Measurements from ENCODE around the gene SH3RF3. TPM values are rescaled to one million over a fixed set of nuclear protein-coding genes. Genes with fewer than 3 reads are reported as not detected.

The SH3RF3 gene
- total and polyA plus RNA-seq, 2 donors (not counting 1 experiment from before 2014, with no cell fraction given), result 8.3 to 10.1 TPM

DNA sequence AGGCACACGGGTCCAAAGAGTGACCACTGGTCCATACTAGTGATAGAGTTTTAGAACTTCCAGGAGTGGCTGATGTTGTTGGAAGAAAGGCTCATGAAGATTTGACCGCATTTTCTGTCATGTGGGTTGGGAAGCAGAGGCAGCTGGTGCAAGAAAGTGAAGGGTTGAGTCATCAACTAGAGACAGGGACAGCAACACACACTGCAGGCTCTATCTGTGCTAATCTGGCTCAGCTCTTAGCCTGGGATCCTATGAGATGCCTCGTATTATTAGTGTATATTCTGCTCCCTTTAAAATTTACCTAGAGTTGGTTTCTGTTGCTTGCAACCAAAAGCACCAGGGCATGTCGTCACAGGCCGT lies 2.5 kb upstream of the SH3RF3 start:
- no peaks in the 10 kb centered on the region for H3K9me3 ChIP-seq (ENCODE audit: control insufficient read depth, insufficient read depth, low read depth, low read length)
- H3K9ac ChIP-seq (ENCODE audit: insufficient read depth, low read length), result no peak overlapping the region
- peak overlapping the region; percentile 42 for H3K27ac ChIP-seq (ENCODE audit: insufficient read depth, low read length)
- no peak for TF ChIP-seq EZH2 (IDR thresholded peaks at IDR 0.05; ENCODE audit: low read length, missing control alignments)
- H3K4me2 ChIP-seq (ENCODE audit: extremely low read depth, insufficient read depth, low read length), result peak overlapping the region; percentile 17
- no peak overlapping the region for H3K4me3 ChIP-seq (replicated peaks in 1 of 4; ENCODE audit: control extremely low read depth in 1 of 4, insufficient read depth in 1 of 4, low read depth in 3 of 4, low read length in 4 of 4)
- no peak overlapping the region for H2AFZ ChIP-seq (ENCODE audit: low read length)
- peak; percentile 89 to 92 for DNase-seq (ENCODE audit: low read depth in 2 of 2)
- H3K36me3 ChIP-seq (ENCODE audit: control insufficient read depth, insufficient read depth, low read length), result no peaks in the 10 kb centered on the region
- H3K4me1 ChIP-seq (ENCODE audit: control insufficient read depth, extremely low read depth, insufficient read depth, low read length), result peaks cover 11% of the 10 kb centered on the region
- peaks cover 11% of the 10 kb centered on the region for H3K27me3 ChIP-seq (ENCODE audit: control insufficient read depth, insufficient read depth, low read length)
- no peaks in the 10 kb centered on the region for H4K20me1 ChIP-seq (ENCODE audit: control insufficient read depth, extremely low read depth, insufficient read depth, low read length)
- peaks cover 29% of the 10 kb centered on the region for H3K79me2 ChIP-seq (ENCODE audit: control insufficient read depth, insufficient read depth, low read length)

DNA sequence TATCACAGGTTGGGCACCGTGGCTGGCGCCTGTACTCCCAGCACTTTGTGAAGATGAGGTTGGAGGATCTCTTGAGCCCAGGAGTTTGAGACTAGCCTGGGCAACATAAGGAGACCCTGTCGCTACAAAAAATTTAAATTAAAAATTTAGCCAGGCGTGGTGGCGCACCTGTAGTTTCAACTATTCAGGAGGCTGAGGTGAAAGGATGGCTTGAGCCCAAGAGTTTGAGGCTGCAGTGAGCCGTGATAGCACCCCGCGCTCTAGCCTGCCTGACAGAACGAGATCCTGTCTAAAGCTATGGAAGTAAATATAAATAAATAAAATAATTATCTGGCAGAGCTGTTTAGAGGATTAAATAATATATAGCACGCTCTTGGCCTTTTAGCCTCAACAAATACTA lies 1.4 kb upstream of the SH3RF3 start:
- Histone ChIP-seq H3K27me3 (ENCODE audit: control insufficient read depth, insufficient read depth, low read length) (peaks cover 6% of the 10 kb centered on the region), H2AFZ (ENCODE audit: low read length) (no peak overlapping the region), H3K36me3 (ENCODE audit: control insufficient read depth, insufficient read depth, low read length) (no peaks in the 10 kb centered on the region), H3K4me1 (ENCODE audit: control insufficient read depth, extremely low read depth, insufficient read depth, low read length) (peaks cover 14% of the 10 kb centered on the region), H3K27ac (ENCODE audit: insufficient read depth, low read length) (peak overlapping the region; percentile 78), H3K4me2 (ENCODE audit: extremely low read depth, insufficient read depth, low read length) (peak overlapping the region; percentile 37), H3K79me2 (ENCODE audit: control insufficient read depth, insufficient read depth, low read length) (peaks cover 39% of the 10 kb centered on the region), H3K9ac (ENCODE audit: insufficient read depth, low read length) (no peak overlapping the region), H4K20me1 (ENCODE audit: control insufficient read depth, extremely low read depth, insufficient read depth, low read length) (peaks cover 3% of the 10 kb centered on the region), H3K4me3 (replicated peaks in 1 of 4; ENCODE audit: control extremely low read depth in 1 of 4, insufficient read depth in 1 of 4, low read depth in 3 of 4, low read length in 4 of 4) (peak overlapping the region in 3 of 4 experiments; percentile 10 to 72 (median 66)), H3K9me3 (ENCODE audit: control insufficient read depth, insufficient read depth, low read depth, low read length) (no peaks in the 10 kb centered on the region)
- DNase-seq (ENCODE audit: low read depth in 2 of 2), result no peak
- no peak for TF ChIP-seq EZH2 (IDR thresholded peaks at IDR 0.05; ENCODE audit: low read length, missing control alignments)
- TF ChIP-seq, protein P1, sequence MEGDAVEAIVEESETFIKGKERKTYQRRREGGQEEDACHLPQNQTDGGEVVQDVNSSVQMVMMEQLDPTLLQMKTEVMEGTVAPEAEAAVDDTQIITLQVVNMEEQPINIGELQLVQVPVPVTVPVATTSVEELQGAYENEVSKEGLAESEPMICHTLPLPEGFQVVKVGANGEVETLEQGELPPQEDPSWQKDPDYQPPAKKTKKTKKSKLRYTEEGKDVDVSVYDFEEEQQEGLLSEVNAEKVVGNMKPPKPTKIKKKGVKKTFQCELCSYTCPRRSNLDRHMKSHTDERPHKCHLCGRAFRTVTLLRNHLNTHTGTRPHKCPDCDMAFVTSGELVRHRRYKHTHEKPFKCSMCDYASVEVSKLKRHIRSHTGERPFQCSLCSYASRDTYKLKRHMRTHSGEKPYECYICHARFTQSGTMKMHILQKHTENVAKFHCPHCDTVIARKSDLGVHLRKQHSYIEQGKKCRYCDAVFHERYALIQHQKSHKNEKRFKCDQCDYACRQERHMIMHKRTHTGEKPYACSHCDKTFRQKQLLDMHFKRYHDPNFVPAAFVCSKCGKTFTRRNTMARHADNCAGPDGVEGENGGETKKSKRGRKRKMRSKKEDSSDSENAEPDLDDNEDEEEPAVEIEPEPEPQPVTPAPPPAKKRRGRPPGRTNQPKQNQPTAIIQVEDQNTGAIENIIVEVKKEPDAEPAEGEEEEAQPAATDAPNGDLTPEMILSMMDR (conservative IDR thresholded peaks at IDR 0.05 in 1 of 2, IDR thresholded peaks at IDR 0.05 in 1 of 2; ENCODE audit: low read depth in 1 of 2, low read length in 2 of 2), result no peak

DNA sequence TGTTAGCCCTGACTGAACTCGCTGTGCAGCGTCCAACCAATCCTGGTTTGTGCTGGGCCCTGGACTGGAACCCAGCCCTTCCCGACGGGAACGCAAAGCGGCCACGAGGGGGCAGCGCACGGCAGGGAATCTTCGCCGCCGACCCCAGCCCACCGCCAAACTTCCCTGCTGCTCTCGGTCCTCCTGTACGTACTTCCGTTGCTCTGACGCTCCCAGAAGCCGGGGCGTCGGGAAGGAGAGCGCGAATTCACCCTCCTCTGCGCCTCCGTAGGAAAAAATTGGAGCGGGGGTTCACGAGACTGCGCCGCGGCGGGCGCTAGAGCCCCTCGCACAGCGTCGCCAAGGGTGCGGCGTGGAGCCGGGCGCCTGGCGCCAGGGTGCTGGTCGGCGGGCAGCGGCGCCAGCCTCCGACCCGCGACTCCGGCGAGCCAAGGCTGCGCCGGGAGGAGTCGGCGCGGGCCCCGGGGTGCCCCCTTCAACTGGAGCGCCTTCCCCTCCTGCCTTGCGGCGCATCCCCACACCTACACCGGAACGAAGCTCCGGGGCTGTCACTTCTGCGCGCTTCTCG lies 873 bp upstream of the SH3RF3 start:
- Histone ChIP-seq H3K9me3 (ENCODE audit: control insufficient read depth, insufficient read depth, low read depth, low read length) (no peaks in the 10 kb centered on the region), H4K20me1 (ENCODE audit: control insufficient read depth, extremely low read depth, insufficient read depth, low read length) (peaks cover 3% of the 10 kb centered on the region), H3K36me3 (ENCODE audit: control insufficient read depth, insufficient read depth, low read length) (no peaks in the 10 kb centered on the region), H3K4me3 (replicated peaks in 1 of 4; ENCODE audit: control extremely low read depth in 1 of 4, insufficient read depth in 1 of 4, low read depth in 3 of 4, low read length in 4 of 4) (peak overlapping the region; percentile 66 to 78 (median 72)), H3K9ac (ENCODE audit: insufficient read depth, low read length) (peak overlapping the region; percentile 94), H3K27ac (ENCODE audit: insufficient read depth, low read length) (peak overlapping the region; percentile 78), H3K4me2 (ENCODE audit: extremely low read depth, insufficient read depth, low read length) (peak overlapping the region; percentile 53), H3K79me2 (ENCODE audit: control insufficient read depth, insufficient read depth, low read length) (peaks cover 45% of the 10 kb centered on the region), H3K4me1 (ENCODE audit: control insufficient read depth, extremely low read depth, insufficient read depth, low read length) (peaks cover 14% of the 10 kb centered on the region), H2AFZ (ENCODE audit: low read length) (no peak overlapping the region), H3K27me3 (ENCODE audit: control insufficient read depth, insufficient read depth, low read length) (peaks cover 2% of the 10 kb centered on the region)
- peak; percentile 87 to 92 for DNase-seq (ENCODE audit: low read depth in 2 of 2)
- TF ChIP-seq, protein P1 (conservative IDR thresholded peaks at IDR 0.05 in 1 of 2, IDR thresholded peaks at IDR 0.05 in 1 of 2; ENCODE audit: low read depth in 1 of 2, low read length in 2 of 2), result peak; percentile 81 to 85
- no peak for TF ChIP-seq EZH2 (IDR thresholded peaks at IDR 0.05; ENCODE audit: low read length, missing control alignments)

All from fibroblast of lung (primary cell).